GM18517 (cell line): ENCODE measurements around the gene NADK2.

Experiments used
- ATAC-seq: cut with Tn5 transposase; IDR thresholded peaks from one replicate; pipeline ENCODE4 v1.9.1; 2021; ENCODE audit warnings: mild to moderate bottlenecking, moderate library complexity; ENCODE audit not compliant: unreplicated experiment

The NADK2 gene

DNA sequence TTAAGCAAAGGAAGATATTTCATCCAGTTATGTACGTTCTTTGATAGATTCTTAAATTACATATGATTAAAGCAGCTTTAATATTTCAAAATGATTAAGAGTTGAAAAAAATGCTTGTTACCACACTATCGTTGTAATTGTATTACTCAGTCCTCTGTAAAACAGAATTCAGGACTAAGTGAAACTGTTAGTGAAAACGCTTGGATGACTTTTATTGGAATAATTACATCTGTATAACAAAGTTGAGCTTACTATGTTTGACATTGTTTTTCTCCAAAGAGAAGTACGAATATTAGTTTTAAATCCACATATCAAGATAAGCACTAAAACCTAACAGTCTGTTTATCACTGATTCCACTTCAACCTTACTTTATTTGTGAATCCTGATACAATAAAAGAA lies 8.7 kb upstream of the NADK2 start:
- no peak for ATAC-seq

DNA sequence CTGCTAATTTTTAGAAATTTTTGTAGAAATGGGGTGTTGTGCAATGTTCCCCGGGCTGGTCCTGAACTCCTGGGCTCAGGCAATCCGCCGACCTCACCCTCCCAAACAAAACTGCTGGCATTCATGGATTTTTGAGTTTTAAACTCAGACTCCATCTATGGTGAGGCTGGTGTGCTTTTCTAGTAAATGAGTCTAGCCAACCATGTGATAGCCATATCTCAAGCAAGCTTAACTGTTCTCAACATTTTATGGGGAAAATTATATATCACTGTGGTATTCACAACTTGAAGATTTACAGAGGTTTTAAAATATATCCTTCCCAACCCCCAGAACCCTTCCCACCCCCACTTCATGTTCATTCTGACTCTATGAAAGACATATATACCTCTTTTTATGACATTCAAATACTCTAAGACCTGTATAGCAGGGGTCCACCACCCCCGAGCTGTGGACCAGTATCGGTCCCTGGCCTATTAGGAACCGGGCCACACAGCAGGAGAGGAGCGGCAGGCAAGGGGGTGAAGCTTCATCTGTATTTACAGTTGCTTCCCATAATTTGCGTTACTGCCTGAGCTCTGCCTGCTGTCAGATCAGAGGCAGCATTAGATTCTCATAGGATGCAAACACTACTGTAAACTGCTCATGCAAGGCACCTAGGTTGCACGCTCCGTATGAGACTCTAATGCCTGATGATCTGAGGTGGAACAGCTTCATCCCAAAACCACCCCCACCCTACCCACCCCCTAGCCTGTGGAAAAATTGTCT lies 4.5 kb upstream of the NADK2 start:
- ATAC-seq, result no peak

DNA sequence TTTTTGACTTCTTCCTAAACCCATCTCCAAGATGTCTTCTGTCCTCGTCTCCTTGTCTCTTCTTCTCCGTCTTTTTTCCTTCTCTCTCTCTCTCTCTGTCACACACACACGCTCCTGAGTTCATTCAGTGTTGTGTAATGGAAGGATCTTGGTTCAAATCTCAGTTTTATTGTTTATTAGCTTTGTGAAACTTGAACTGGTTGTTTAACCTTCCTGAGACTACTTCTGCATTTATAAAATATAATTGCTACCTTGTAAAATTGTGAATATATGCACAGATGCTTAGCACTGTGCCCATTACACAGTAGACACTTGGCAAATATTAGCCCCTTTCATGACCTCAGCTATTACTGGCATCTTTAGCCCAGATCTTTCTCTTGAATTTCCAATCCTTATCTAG lies 2.4 kb upstream of the NADK2 start:
- ATAC-seq, result no peak

DNA sequence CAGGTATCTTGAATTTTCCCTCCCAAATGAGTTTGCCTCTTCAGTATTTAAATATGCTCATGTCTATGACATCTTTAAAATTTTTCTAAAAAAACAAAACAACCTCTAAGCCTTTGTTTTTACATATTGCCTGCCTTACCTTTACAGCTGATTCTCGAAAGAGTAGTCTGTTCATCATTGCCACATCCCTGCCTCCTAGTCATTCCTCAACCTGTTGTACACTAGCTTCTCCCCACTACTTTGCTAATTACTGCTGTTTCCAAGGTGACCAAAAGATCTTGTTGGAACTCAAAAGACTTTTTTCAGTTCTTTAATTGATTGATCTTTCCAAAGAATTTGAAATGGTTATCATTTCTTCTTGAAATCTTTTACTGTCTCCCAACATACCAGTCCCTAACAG lies 1.9 kb upstream of the NADK2 start:
- ATAC-seq, result no peak

DNA sequence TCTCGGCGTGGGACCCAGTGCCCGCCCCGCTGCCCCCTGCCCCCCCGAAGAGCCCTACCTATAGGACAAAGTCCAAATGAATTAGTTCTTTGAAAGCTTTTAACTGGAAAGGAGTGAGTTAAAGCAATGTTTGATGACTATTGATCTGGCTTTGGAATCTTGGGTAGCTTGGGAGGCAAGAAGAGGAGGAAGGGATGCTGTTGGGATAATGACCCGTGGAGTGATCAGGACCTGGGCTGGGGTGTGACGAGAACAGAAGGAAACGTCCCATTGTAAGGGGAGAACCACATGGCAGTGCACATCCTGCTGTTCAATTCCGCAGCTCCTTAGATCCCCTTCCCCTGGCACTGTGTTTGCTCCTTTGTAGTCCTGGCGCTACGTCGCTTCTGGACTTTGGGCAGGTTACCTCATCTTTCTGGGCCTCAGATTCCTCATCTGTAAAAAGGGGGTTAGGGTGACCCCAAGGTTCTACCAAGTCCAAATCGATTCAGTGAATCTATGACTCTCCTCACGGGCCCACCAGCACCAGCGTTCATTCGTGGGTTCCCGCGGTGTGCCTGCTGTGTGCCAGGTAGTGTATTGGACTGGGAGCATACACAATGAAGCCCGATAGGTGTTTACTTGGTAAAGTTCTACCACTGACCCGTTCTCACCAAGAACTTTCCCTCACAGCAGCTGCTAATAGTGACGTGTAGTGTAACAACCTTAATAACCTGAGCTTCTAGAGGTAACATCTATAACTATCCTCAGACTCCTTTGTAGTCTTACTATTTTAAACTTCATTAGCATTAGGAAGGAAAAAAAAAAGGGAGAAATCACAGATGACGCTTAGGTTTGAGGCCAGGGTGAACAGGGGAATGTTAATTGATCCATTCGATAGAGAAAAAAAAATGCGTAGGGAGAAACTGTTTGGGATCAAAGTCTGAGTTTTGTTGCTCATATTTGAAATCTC lies 1.1 kb upstream of the NADK2 start:
- ATAC-seq, result no peak

DNA sequence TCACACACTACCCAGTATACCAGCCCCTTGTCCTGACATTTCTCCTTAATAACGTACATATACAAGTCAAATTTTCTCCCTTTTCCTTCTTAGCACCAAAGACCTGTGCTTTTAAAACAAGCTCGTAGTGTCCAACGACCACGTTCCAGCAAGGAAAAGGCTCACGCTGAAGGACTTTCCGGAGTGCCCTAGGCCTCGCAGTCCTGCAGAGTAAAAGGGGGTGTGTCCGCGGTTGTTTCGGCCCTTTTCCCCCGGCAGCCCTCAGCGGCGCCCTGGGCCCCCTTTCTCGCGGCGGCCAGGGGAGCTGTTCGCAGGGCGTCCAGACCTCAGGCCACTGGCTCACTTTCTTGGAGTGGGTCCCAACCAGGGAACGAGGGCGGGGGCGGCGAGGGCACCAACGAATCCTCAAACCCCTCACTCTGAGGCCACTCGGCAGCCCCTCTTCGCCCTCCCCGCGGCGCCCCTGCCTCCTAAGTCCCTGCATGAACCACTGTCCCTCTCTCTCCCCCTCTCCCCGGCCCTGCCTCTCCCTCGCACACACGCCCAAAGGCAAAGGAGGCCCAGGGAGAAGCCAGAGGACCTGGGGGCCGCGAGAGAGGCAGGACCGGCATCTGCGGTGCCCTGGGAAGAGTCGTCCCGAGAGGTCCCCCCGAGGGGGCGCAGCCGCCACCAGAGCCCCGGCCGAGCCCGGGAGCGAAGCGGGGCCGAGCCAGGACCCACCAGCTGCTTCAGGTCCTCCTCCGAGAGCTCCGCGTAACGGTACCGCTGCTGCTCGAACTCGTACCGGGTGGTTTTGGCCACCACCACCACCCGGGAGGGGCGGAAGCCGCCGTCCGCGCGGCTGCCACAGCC lies 720 bp downstream of the NADK2 start:
- peak; percentile 25 for ATAC-seq

DNA sequence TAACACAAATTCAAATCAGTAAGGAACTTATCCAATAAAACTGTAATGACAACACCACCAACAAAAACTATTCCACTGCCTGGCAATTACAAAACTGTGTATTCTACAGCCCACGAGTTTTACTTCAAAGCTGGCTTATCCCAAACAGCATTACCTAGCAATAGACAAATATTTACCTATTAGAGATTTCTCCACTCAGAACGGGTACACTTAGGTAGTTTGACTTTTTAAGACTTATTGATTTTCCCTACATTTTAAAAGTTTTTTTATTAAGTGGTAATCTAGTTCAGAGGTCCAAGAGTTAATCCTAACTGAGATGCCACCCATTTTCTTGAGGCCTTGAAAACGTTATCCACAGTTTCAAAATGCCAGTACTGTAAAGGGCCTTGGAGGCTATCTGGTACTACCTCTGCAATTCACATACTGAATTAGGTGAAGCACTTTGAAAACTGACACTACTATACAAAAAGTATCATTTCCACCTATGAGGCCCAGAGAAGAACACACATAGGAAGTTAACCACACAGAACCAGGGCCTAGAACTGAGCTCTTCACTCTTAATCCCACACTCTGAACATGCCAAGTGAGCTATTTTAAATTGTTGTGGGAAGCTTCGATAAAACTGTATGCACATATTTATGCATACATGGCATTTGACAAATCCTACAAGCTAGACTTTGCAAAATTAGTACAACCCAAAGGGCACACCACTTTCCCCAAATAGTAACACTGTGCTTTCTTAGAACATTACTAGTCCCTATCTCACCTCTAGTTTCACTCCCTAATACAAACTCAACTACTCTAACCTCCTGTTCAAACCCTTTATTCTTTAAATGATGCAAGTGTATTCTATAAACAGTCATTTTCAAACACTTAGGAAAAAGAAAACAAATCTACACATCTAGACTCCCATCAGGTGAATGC lies 2.1 kb downstream of the NADK2 start:
- ATAC-seq, result no peak

DNA sequence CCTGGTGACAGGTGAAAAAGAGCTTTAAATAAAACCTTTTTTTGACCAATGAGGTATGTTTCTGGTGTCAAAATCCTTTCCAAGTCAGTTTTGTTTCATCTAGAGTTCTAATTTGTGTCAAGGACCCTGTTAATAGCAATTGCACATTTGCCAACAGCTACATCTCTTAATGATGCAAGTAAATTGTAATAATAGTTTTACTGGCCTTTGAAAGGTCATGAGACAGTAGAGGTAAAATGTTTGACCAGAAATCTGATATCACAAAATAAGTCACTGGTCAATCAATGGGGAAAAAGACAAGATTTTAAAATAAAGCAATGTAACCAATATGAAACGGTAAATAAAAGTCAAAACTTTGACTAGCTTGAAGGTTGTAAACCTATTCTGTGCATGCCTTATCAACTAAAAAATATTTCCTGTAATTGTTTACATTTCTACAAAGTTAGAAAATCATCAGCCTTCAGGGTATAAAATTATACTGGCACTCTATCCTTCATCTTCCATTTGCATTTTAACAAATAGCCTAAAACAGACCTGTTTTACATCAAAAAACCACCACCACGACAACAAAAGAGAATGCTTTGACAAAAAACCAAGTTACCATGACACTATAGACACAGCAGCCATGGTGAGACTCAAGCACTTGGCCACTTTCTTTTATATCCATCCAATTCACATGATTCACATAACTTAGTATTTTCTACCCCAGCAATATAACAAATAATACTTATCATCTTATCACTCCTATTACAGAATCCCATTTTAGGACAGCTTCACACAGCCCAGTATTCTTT lies 3.0 kb downstream of the NADK2 start:
- no peak for ATAC-seq

DNA sequence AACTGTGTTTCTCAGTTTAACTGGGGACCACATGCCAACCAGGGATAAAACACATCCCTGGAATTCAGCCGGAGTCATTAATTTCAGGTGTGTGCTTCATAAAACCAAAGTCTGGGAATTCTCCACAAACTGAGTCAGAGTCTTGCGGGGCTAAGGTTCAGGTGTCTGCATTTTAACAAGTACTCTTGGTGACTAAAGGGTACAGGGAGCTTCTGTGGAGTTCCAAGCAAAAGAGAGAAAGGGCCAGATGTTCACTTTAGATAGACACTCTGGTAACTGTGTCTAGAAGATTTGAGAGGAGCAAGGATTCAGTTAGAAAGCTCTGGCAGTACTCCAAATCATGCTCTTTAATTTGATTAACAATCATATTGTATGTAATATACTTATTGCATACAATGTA lies 4.0 kb downstream of the NADK2 start:
- no peak for ATAC-seq

DNA sequence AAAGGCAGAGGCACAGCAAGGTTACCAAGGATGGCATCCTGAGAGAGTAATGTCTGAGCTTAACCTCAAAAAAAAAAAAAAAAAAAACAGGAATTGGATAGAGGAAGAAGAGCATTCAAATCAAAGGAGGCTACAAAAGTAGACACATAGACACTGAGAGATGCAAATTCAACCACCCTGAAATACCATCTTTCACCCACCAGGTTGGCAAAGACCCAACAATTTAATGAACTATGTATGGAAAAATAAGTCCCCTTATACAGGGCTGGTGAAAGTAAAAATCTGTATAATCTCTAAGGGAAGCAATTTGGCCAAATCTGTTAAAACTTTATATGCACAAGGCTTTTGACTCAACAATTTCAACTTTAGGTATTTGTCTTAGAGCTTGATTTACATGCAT lies 4.9 kb downstream of the NADK2 start:
- ATAC-seq, result no peak

DNA sequence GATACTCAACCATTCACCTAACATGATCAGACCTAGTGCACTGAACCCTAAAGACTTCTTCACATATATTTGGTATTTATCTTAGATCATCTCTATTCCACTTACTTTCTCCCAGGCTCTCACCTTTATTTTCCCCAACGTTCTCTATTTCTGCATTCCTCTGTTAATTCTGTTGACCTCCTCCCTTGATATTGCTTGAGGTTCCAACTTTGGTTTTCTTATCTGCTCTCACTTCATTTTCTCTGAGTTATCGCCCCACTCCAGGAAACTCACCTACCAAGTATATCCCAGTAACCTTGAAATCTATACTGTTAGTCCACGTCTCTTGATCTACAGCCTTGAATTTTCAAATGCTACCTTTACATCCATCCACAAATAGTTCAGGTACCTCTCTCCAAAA lies 9.2 kb downstream of the NADK2 start:
- ATAC-seq, result no peak

DNA sequence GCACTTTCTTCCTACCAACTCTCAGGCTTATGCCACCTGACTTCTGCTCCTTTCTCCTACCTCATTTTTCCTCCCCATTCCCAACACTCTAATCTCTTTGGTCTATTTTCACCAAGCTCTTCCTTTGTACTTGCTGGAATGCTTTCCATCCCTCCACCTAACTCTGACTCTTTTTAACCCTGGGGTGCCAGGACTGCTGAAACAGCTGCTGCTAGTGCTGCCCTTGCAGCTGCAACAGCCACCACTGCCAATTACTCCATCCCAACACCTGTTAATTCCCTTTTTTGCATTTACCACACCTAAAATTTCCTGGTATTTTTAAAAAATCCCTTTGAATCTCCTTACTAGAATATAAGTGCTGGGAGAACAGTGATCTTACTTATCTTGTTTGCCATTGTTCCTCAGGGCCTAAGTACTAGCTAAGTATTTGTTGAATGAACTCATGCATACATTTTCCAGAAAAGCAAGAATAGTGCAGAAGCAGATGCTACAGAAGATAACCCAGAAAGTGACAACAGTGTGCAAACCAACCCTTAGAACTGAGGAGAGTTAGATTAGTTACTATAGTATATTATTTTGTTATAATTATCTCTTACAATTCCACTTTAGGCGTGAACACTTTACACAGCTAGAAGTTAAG lies 11.5 kb downstream of the NADK2 start:
- ATAC-seq, result no peak

DNA sequence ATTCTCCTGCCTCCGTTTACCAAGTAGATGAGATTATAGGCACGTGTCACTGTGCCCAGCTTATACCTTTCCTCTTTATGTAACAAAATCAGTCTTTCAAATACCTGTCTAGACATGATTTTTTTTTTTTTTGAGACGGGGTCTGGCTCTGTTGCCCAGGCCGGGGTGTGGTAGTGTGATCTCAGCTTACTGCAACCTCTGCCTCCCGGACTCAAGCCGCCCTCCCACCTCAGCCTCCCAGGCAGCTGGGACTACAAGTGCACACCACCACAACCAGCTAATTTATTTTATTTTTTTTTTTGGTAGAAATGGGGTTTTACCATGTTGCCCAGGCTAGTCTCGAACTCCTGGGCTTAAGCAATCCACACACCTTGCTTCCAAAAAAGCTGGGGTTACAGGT lies 13.2 kb downstream of the NADK2 start:
- ATAC-seq, result no peak

DNA sequence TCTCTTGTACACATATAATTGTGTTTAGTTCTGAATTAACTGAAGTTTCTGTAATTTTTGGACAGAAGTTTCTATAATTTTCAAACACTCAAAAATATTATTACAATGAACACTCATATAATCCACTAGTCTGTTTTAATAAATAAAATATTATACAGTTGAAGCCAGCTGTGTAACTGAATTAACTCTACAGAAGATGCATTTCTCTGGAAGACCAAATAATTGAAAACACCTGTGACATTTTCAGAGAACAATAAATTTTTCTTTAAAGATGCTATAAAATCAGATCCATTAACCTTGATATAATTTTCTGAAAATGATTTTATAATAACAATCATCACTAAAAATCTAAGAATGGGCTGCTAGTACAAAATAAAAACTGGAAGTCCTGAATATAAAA lies 14.7 kb downstream of the NADK2 start:
- no peak for ATAC-seq

DNA sequence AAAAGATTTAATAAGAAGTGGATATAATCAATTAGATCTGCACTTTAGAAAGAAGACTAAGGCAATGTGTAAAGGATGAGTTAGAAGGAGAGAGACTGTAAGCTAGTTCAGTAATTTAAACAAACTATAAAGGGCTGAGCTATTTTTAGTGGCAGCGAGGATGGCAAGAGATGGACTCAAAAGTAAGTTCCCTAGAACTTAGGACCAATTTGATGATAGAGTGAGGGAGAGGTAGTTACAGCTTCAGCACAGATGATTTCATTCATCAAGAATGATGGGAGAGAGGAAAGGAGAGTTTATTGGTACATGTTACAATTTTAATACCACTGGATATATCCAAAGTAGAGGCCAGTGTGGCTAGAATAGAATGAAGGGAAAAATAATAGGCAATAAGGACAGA lies 19.1 kb downstream of the NADK2 start:
- ATAC-seq, result no peak

DNA sequence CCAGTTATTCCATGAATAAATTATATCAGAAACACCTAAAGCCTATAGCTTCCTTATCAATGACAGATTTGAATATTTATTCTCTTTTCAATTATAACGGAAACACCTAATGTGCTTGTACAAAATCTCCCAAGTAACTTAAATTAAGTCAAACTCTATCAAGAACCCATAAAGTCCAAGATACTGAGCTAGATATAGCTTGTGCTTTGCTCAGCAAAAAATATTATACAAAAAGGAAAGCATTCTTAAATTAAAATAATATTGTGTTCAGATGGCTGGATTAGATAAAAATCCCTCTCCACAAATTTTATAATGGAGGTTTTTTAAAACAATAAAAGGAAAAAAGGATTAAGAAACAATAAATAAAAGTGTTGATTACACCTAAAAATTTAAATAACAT lies 23.7 kb downstream of the NADK2 start:
- no peak for ATAC-seq

DNA sequence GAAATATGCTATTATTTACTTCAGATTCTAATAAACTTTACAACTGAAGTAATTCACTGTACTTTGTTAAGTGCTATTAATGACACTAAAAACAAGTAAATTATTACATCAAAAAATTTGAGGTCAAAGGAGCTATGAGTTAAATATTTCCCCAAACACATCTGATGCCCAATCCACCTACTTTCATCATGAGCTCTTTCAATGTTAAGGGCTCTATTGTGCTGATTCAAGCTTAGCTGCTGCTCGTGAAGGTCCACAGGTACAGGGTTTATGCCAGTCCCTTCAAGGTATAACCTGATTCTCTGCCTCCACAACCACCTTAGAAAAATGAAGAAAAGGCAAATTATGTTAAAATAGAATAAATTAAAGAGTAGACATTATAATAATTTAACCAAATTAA lies 24.2 kb downstream of the NADK2 start:
- no peak for ATAC-seq

DNA sequence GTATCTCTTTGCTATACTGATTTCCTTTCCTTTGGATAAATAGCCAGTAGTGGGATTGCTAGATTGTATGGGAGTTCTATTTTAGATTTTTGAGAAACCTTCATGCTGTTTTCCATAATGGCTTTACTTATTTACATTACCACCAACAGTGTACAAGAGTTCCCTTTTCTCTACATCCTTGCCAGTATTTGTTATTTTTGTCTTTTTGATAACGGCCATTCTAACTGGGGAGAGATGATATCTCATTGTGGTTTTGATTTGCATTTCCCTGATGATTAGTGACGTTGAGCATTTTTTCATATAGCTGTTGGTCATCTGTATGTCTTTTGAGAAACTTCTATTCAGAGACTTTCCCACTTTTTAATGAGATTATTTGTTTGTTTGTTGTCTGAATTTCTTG lies 25.8 kb downstream of the NADK2 start:
- no peak for ATAC-seq

DNA sequence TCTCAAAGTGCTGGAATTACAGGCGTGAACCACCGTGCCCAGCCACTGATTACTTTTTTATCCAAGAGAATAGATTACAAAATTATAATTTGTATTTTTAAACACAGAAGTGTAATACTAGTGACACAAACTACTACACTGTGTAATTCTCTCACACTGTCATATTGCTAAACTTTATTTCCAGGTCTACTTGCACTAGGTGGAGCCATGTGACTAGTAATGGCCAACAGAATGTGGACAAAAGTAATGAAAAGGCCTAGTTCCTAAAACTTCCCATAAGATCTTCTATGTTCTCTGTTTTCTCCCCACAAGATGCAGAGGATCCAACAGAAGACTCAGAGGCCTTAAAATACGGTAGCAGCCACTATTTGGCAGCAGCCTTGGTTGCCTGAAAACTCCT lies 27.3 kb downstream of the NADK2 start:
- ATAC-seq, result no peak
